ENCODE data around the gene EDDM13.

EDDM13 gene

DNA sequence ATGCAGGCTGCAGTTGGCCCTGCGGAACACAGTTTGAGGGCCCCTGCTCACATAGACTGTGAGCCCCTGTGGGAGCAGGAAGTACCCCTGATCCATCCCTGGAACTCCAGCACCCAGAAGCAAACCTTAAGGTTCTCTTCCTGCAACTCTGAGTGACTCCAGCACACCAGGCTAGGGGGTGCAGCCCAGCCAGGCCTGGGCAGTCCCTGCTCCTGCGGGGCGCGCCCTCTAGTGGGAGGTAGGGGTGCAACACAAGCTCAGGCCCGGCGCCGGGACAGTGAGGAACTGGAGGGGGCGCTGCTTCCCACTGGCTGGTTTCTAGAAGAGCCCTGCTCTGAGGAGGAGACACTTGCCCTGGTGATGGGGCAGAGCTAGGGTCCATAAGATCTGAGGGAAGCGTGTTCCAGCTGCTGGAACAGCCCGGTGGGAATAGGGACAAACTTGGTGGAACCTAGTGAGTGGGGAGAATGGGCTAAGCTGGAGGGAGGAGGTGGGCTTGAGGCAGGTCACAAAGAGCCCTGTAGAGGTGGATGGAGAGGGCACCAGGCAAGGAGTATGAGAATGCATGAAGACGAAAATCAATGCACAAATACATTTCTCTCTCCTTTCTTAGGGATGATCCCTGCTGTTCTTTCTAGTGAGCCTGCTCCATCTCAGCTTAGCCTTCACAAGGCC is 37.1 kb downstream of the EDDM13 start:
- peak; percentile 31 for DNase-seq (ENCODE audit: insufficient read length, low spot score)
- TF ChIP-seq POLR2AphosphoS5 (IDR thresholded peaks at IDR 0.05; ENCODE audit: low read depth, low read length) (no peak), SPI1 (IDR thresholded peaks at IDR 0.05; ENCODE audit: low read depth, low read length) (no peak)
- peak; percentile 31 for FAIRE-seq

DNA sequence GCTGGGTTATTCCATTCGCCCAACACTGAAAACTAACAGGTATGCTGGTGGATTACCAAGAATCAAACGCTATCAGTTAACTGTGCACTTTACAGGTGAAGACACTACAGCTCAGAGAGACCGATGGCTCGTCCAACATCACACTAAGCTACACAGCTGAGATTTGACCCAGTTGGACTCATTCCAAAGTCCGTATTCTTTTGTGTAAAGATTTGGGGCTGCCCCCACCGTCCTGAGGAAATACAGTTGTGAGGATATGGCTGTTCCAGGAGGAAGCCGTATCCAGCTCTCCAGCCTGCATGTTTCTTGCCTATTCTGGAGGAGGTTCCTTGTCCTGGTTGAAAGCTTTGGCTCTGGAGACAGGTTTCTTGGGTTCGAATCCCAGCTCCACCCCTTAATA is 37.9 kb downstream of the EDDM13 start:
- no peak for TF ChIP-seq POLR2AphosphoS5 (IDR thresholded peaks at IDR 0.05; ENCODE audit: low read depth, low read length)
- TF ChIP-seq POLR2A (IDR thresholded peaks at IDR 0.05; ENCODE audit: low read depth, low read length): no peak
- no peak for TF ChIP-seq SPI1 (IDR thresholded peaks at IDR 0.05; ENCODE audit: low read depth, low read length)
- TF ChIP-seq TAF1 (IDR thresholded peaks at IDR 0.05; ENCODE audit: low read depth, low read length): no peak
- no peak for TF ChIP-seq POU2F2 (IDR thresholded peaks at IDR 0.05; ENCODE audit: low read depth, low read length)
- TF ChIP-seq PAX5 (IDR thresholded peaks at IDR 0.05; ENCODE audit: insufficient read depth, low read length, severe bottlenecking): no peak
- FAIRE-seq (no peak), DNase-seq (ENCODE audit: insufficient read length, low spot score) (no peak)

DNA sequence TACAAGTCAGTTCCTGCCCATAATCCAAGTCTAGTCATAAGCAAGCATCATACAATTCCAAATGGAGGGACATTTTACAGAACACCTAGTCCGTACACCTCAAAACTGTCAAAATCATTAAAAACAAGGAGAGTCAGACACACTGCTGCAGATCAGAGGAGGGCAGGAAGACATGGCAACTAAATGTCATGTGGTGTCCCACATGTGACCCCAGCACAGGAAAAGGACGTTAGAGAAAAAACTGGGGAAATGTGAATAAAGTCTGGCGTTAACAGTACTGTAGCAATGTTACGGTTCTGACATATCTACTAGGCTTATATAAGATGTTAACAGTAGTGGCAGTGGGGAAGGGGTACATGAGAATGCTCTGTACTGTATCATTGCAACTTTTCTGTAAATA is 39.8 kb downstream of the EDDM13 start:
- no peak for FAIRE-seq
- no peak for TF ChIP-seq POLR2AphosphoS5 (IDR thresholded peaks at IDR 0.05; ENCODE audit: low read depth, low read length)
- TF ChIP-seq POU2F2 (IDR thresholded peaks at IDR 0.05; ENCODE audit: low read depth, low read length): no peak
- no peak for TF ChIP-seq POLR2A (IDR thresholded peaks at IDR 0.05; ENCODE audit: low read depth, low read length)
- TF ChIP-seq TAF1 (IDR thresholded peaks at IDR 0.05; ENCODE audit: low read depth, low read length): no peak
- no peak for TF ChIP-seq SPI1 (IDR thresholded peaks at IDR 0.05; ENCODE audit: low read depth, low read length)
- no peak for TF ChIP-seq PAX5 (IDR thresholded peaks at IDR 0.05; ENCODE audit: insufficient read depth, low read length, severe bottlenecking)
- no peak for DNase-seq (ENCODE audit: insufficient read length, low spot score)

DNA sequence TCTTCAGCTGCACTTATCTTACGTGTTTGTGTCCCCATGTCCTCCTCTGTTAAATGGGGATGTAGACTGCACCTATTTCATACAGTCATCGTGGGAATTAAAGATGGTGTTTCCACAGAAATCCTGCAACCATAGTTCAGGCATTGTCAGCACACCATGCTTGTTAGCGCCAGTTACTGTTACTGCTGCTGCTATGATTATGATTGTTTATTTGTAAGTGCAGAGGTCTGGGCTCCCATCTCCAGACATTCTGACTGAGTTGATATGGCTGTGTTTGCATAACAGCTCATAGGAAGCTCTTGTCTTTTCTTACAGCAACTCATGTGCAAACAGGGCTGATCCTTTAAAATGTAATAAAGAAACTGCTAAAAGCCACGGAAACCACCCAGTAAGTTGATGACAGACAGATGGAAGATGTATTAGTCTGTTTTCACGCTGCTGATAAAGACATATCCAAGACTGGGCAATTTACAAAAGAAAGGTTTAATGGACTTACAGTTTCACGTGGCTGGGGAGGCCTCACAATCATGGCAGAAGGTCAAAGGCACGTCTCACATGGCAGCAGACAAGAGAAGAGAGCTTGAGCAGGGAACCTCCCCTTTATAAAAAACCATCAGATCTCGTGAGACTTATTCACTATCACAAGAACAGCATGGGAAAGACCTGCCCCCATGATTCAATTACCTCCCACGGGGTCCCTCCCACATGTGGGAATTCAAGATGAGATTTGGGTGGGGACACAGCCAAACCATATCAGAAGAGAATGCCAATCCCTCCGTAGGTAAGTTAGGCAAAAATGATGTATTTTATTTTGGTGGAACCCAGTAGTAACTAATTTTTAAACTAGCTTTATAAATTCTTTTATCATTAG is 40.5 kb downstream of the EDDM13 start:
- DNase-seq (ENCODE audit: insufficient read length, low spot score): no peak
- TF ChIP-seq POU2F2 (IDR thresholded peaks at IDR 0.05; ENCODE audit: low read depth, low read length) (no peak), POLR2AphosphoS5 (IDR thresholded peaks at IDR 0.05; ENCODE audit: low read depth, low read length) (no peak), TAF1 (IDR thresholded peaks at IDR 0.05; ENCODE audit: low read depth, low read length) (no peak), POLR2A (IDR thresholded peaks at IDR 0.05; ENCODE audit: low read depth, low read length) (no peak), SPI1 (IDR thresholded peaks at IDR 0.05; ENCODE audit: low read depth, low read length) (no peak), PAX5 (IDR thresholded peaks at IDR 0.05; ENCODE audit: insufficient read depth, low read length, severe bottlenecking) (no peak)
- FAIRE-seq: no peak

DNA sequence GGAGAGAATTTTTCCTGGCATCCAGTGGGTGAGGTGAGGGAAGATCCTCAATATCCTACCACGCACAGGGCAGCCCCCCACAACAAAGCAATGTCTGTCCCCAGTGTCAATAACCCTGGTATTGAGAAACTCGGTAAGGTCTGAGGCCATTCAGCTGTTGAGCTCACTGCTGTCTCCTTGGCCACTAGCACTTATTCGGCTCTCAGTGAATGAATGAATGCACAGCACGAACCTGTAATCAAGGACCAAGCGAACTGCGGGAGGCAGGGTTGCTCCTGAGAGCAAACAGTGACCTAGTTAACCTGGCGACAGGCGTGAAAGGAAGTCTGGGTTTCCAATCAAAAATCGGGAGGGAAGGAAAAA is 41.5 kb downstream of the EDDM13 start:
- TF ChIP-seq POLR2AphosphoS5 (IDR thresholded peaks at IDR 0.05; ENCODE audit: low read depth, low read length): no peak
- no peak for FAIRE-seq
- DNase-seq (ENCODE audit: insufficient read length, low spot score): no peak

DNA sequence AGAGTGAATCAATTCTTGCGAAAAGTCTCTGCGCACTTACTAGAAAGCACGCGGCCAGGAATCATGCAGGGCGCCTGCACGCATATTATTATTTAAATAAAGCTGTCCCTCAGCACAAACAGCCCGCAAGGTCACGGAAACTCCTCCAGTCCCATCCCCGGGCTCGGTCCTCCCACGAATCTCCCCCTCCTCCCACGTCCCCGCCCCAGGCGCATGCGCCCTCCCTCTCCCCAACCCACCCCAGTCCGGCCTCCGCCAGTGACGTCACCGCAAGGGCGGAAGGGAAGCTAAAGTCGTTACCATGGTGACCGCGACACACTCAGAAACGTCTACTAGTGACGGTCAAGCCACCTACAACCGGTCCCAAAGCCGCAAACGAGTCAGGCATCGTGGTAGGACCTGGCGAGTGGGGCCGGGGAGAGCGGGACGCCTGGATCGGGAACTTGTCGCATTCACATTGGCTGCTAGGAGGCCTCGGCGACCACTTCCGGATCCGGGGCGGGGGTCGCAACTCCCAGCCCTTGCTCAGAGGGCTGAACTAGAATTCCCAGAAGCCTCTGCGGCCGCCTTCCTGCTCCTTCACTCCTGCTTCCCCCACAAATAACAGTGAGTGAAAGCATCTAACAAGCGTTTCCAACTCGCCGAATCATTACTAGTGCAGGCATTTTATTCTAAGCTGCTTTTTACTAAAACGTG is 42.0 kb downstream of the EDDM13 start, which contains the start of gene ZSCAN5A:
Gene ZSCAN5A, minus strand, starts transcription at position 459 of the 696 bp plus-strand sequence. CDS start 89,793 bp downstream, outside the sequence.
- FAIRE-seq (peak; percentile 98), DNase-seq (ENCODE audit: insufficient read length, low spot score) (peak; percentile 84)
- TF ChIP-seq TAF1 (IDR thresholded peaks at IDR 0.05; ENCODE audit: low read depth, low read length): peak; percentile 67
- no peak for TF ChIP-seq PAX5 (IDR thresholded peaks at IDR 0.05; ENCODE audit: insufficient read depth, low read length, severe bottlenecking)
- 0 out of 2 replicates have a peak, but pooled peaks have one; percentile 2 for TF ChIP-seq SPI1 (IDR thresholded peaks at IDR 0.05; ENCODE audit: low read depth, low read length)
- TF ChIP-seq POLR2A (IDR thresholded peaks at IDR 0.05; ENCODE audit: low read depth, low read length): peak; percentile 80
- peak; percentile 76; the same call in 1 of the 2 replicates for TF ChIP-seq POU2F2 (IDR thresholded peaks at IDR 0.05; ENCODE audit: low read depth, low read length)
- TF ChIP-seq POLR2AphosphoS5 (IDR thresholded peaks at IDR 0.05; ENCODE audit: low read depth, low read length): peak; percentile 85

DNA sequence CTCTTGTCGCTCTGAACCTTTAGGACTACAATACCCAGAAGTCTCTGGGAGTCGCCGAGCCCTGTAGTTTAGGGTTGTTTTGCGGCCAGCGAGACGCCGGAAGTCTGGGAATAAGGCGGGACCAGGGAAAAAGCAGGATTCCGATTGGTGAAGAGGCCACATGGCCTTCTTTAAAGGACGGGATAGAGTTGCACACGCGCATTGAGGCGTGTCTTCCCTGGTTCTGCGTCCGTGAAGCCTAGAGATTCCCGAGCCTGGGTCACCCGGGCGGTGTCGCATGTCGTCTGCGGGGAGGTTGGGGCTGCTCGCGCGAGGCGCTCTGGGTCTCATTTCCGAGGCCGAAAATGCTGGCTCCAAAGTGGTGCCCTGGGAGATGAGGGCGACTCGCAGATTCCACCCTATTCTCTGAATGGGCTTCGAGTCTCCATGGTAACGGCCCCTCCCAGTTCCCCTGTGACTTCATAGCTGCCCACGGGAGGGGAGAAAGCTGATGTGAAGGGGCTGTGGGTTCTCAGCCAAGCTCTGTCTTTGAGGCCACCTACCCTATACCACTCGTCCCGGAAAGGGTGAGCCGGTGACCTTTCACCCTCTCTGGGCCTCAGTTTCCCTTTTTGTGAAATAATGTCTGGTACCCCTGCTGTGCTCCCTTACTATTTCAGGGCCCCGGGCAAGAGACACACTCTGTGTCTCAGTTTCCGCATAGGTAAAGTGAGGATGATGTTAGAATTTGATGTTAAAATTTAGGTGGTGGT is 42.7 kb downstream of the EDDM13 start:
- FAIRE-seq: no peak
- TF ChIP-seq PAX5 (IDR thresholded peaks at IDR 0.05; ENCODE audit: insufficient read depth, low read length, severe bottlenecking): no peak
- no peak for TF ChIP-seq POLR2A (IDR thresholded peaks at IDR 0.05; ENCODE audit: low read depth, low read length)
- TF ChIP-seq SPI1 (IDR thresholded peaks at IDR 0.05; ENCODE audit: low read depth, low read length): peak; percentile 72
- no peak for TF ChIP-seq TAF1 (IDR thresholded peaks at IDR 0.05; ENCODE audit: low read depth, low read length)
- no peak; the same call in 1 of the 2 replicates for TF ChIP-seq POLR2AphosphoS5 (IDR thresholded peaks at IDR 0.05; ENCODE audit: low read depth, low read length)
- no peak for TF ChIP-seq POU2F2 (IDR thresholded peaks at IDR 0.05; ENCODE audit: low read depth, low read length)
- DNase-seq (ENCODE audit: insufficient read length, low spot score): peak; percentile 73

DNA sequence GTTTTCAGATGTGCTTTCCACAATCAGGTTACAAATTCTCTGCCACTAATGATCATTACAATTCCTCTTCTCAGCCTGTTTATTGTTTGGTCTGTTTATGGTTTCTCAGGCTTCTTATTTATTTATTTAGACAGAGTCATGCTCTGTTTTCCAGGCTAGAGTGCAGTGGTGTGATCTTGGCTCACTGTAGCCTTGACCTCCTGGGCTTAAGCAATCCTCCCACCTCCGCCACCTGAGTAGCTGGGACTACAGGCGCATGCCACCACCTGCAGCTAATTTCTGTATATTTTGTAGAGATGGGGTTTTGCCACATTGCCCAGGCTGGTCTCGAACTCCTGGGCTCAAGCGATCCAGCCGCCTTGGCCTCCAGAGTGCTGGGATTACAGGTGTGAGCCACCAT is 44.2 kb downstream of the EDDM13 start:
- no peak for FAIRE-seq
- TF ChIP-seq TAF1 (IDR thresholded peaks at IDR 0.05; ENCODE audit: low read depth, low read length) (no peak), PAX5 (IDR thresholded peaks at IDR 0.05; ENCODE audit: insufficient read depth, low read length, severe bottlenecking) (no peak), SPI1 (IDR thresholded peaks at IDR 0.05; ENCODE audit: low read depth, low read length) (no peak), POLR2A (IDR thresholded peaks at IDR 0.05; ENCODE audit: low read depth, low read length) (no peak), POLR2AphosphoS5 (IDR thresholded peaks at IDR 0.05; ENCODE audit: low read depth, low read length) (no peak), POU2F2 (IDR thresholded peaks at IDR 0.05; ENCODE audit: low read depth, low read length) (no peak)
- no peak for DNase-seq (ENCODE audit: insufficient read length, low spot score)

DNA sequence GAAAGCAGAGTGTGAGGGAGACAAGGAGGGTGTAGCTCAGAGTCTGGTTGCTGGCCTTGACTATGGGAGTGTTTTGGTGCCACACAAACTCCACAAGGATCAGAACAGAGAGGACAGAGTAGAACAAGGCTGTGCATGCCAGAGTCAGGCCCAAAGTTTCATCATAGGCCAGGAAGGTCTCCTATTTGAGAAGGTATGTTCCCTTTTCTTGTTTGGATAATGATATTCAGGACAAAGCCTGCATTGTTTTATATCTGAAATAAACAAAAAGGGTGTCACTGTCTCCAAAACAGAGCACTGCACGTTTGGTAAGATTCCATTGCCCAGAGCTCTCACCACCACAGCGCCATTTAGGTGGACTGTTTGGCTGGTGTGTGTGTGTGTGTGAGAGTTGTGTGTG is 45.2 kb downstream of the EDDM13 start:
- FAIRE-seq: no peak
- no peak for DNase-seq (ENCODE audit: insufficient read length, low spot score)
- no peak for TF ChIP-seq TAF1 (IDR thresholded peaks at IDR 0.05; ENCODE audit: low read depth, low read length)
- no peak for TF ChIP-seq PAX5 (IDR thresholded peaks at IDR 0.05; ENCODE audit: insufficient read depth, low read length, severe bottlenecking)
- no peak for TF ChIP-seq POLR2AphosphoS5 (IDR thresholded peaks at IDR 0.05; ENCODE audit: low read depth, low read length)
- no peak for TF ChIP-seq POLR2A (IDR thresholded peaks at IDR 0.05; ENCODE audit: low read depth, low read length)
- TF ChIP-seq POU2F2 (IDR thresholded peaks at IDR 0.05; ENCODE audit: low read depth, low read length): no peak
- no peak for TF ChIP-seq SPI1 (IDR thresholded peaks at IDR 0.05; ENCODE audit: low read depth, low read length)

Measured in GM12891 (cell line).